K562 (cell line): Measurements from ENCODE around the gene ARV1. TPM values are rescaled to one million over a fixed set of nuclear protein-coding genes. Genes with fewer than 3 reads are reported as not detected.

Source experiments
- BRD9 ChIP-seq: fragments of 450-650 bp; IDR thresholded peaks from 2 replicates; pipeline ENCODE4 v1.6.1; 2018; ENCODE audit warnings: low read depth; ENCODE audit not compliant: partially characterized antibody
- CHD7 ChIP-seq: fragments of 200-600 bp; sonication (generic); IDR thresholded peaks from one replicate; pipeline ENCODE4 v1.6.1; 2012; ENCODE audit warnings: mild to moderate bottlenecking, low read depth, low read length, inconsistent platforms
- CTCF ChIP-seq, 3 experiments: IDR thresholded peaks in 2 of 3; conservative IDR thresholded peaks in 1 of 3; 2 replicates each; pipeline ENCODE4 v1.5.1; 2011 to 2012; ENCODE audit warnings: low read length in 3 of 3, mild to moderate bottlenecking in 3 of 3, control low read depth in 2 of 3, improper control_type of control experiment in 1 of 3, inconsistent platforms in 1 of 3, low read depth in 1 of 3, mixed read lengths in 1 of 3, moderate library complexity in 1 of 3; ENCODE audit not compliant: insufficient read depth in 2 of 3
- IFI16 ChIP-seq: fragments of 250-450 bp; sonication (Bioruptor Pico); IDR thresholded peaks from 2 replicates; pipeline ENCODE4 v2.1.2; 2022; ENCODE audit warnings: mild to moderate bottlenecking, inconsistent platforms
- JUND ChIP-seq, 2 experiments: IDR thresholded peaks; 2 replicates in 1 of 2; 3 replicates in 1 of 2; pipeline ENCODE4 v1.6.1; 2011; ENCODE audit warnings: borderline replicate concordance in 2 of 2, low read depth in 2 of 2, low read length in 2 of 2, improper control_type of control experiment in 1 of 2, missing biosample characterization in 1 of 2, missing genetic modification characterization in 1 of 2, missing genetic modification reagents in 1 of 2
- MEIS2 ChIP-seq: fragments of 450-650 bp; IDR thresholded peaks from 2 replicates; pipeline ENCODE4 v1.6.1; 2014; ENCODE audit warnings: mild to moderate bottlenecking; ENCODE audit not compliant: partially characterized antibody
- MXI1 ChIP-seq: IDR thresholded peaks from 2 replicates; pipeline ENCODE4 v1.6.1; 2011; ENCODE audit warnings: low read depth, mild to moderate bottlenecking, improper control_type of control experiment, low read length
- SRSF9 ChIP-seq: fragments of 200-400 bp; formaldehyde crosslinking; IDR thresholded peaks from 2 replicates; pipeline ENCODE4 v1.6.1; 2017; ENCODE audit warnings: low read depth, low read length, borderline replicate concordance
- TCF15 ChIP-seq: fragments of 250-450 bp; sonication (Bioruptor Pico); IDR thresholded peaks from 2 replicates; pipeline ENCODE4 v1.8.0; 2022; ENCODE audit warnings: moderate library complexity, mild to moderate bottlenecking, inconsistent platforms
- ZFP30 ChIP-seq: fragments of 250-450 bp; sonication (Bioruptor Pico); IDR thresholded peaks from 2 replicates; pipeline ENCODE4 v1.8.0; 2022; ENCODE audit warnings: moderate library complexity, mild to moderate bottlenecking, inconsistent platforms, borderline replicate concordance
- ZKSCAN8 ChIP-seq: fragments of 200-800 bp; sonication (Bioruptor generic); IDR thresholded peaks from 2 replicates; pipeline ENCODE4 v1.6.1; 2016; ENCODE audit warnings: missing genetic modification characterization, missing compliant biosample characterization
- ZNF121 ChIP-seq: sonication (generic); formaldehyde crosslinking; conservative IDR thresholded peaks from 2 replicates; pipeline ENCODE4 v1.8.0; 2022; ENCODE audit warnings: missing genetic modification reagents
- ZNF76 ChIP-seq: fragments of 250-450 bp; sonication (Bioruptor Pico); IDR thresholded peaks from 2 replicates; pipeline ENCODE4 v1.4.0; 2020; ENCODE audit warnings: mild to moderate bottlenecking, moderate library complexity, borderline replicate concordance
- polyA plus RNA-seq, 8 experiments: library from polyadenylated mRNA; depleted of rRNA in 4 of 8; stranded (reverse) in 5 of 8; unstranded in 3 of 8; fragments of >200 nt; fragmentation: Nextera tagmentation in 2 of 8; fragmentation: Illumina TruSeq in 1 of 8; extraction: Ambion mirVana in 2 of 8; extraction: Trizol in 1 of 8; gene quantifications; 2 replicates each; pipeline versions ENCODE4 v1.2.1 to v1.2.3, GENCODE V29; 2011 to 2014; ENCODE audit warnings: inconsistent platforms in 1 of 8, missing spikeins in 1 of 8
- total RNA-seq, 7 experiments: library from RNA; depleted of rRNA in 6 of 7; stranded (reverse); fragments of >200 nt in 6 of 7; fragmentation: Illumina TruSeq in 2 of 7; extraction: Trizol in 2 of 7; gene quantifications; 2 replicates each; pipeline versions ENCODE4 v1.2.1 to v1.2.3, GENCODE V29; 2011 to 2021; ENCODE audit warnings: low replicate concordance in 1 of 7

The ARV1 gene
- total and polyA plus RNA-seq, 9 of the 15 experiments (the other 6 are each of a cell fraction or from before 2014, with no cell fraction given): 54.8 to 139 (median 74.0) TPM

GRCh38 chr1:231046730-231047395 is 68.0 kb downstream of the ARV1 start (continued):
- 0 out of 2 replicates have a peak, but pooled peaks have one; percentile 24 for TF ChIP-seq ZNF76 (CRISPR knock-in tag)
- 0 out of 2 replicates have a peak, but pooled peaks have one; percentile 23 for TF ChIP-seq JUND (IDR thresholded peaks at IDR 0.05; ENCODE audit: borderline replicate concordance, low read depth, low read length)
- no peak; the same call in 2 of the 3 replicates for TF ChIP-seq JUND (tag; IDR thresholded peaks at IDR 0.05; ENCODE audit: borderline replicate concordance, low read depth, low read length)
- TF ChIP-seq MEIS2: no peak
- no peak for TF ChIP-seq ZNF121
- TF ChIP-seq CTCF (IDR thresholded peaks at IDR 0.05 in 2 of 3, conservative IDR thresholded peaks at IDR 0.05 in 1 of 3; ENCODE audit: insufficient read depth in 2 of 3, low read depth in 1 of 3, low read length in 3 of 3): no peak
- peak; percentile 81 for TF ChIP-seq BRD9
- TF ChIP-seq TCF15 (CRISPR knock-in tag): no peak
- TF ChIP-seq SRSF9: no peak
- no peak for TF ChIP-seq CHD7
- TF ChIP-seq IFI16 (CRISPR knock-in tag): no peak
- no peak for TF ChIP-seq ZFP30 (CRISPR knock-in tag)
- no peak for TF ChIP-seq MXI1
- TF ChIP-seq ZKSCAN8 (CRISPR knock-in tag): no peak; the same call in 1 of the 2 replicates
